ENCODE measurements around the gene A4GNT. TPM values are rescaled to one million over a fixed set of nuclear protein-coding genes. Genes with fewer than 3 reads are reported as not detected.

A4GNT gene
- total and polyA plus RNA-seq, 2 donors (not counting 1 experiment from before 2014, with no cell fraction given) = not detected

DNA sequence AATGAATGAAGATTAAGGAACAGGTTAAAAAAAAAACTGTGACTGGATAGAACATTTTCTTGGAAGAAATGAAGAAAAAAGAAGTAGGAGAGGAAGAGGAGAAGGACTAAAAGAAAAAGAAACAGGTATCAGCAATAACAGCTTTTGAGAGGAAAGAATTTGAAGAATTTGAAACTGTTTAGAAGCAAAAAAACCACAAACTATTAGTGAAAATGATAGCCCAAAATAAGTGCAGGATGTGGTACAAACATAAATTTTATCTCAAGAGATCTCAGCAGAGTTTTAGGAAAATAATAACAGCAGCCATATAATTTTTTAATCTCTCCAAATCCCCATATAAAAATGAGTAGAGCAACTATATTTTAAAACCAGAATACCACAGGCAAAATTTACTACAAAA is 8.8 kb upstream of the A4GNT start:
- TF ChIP-seq, protein P1, sequence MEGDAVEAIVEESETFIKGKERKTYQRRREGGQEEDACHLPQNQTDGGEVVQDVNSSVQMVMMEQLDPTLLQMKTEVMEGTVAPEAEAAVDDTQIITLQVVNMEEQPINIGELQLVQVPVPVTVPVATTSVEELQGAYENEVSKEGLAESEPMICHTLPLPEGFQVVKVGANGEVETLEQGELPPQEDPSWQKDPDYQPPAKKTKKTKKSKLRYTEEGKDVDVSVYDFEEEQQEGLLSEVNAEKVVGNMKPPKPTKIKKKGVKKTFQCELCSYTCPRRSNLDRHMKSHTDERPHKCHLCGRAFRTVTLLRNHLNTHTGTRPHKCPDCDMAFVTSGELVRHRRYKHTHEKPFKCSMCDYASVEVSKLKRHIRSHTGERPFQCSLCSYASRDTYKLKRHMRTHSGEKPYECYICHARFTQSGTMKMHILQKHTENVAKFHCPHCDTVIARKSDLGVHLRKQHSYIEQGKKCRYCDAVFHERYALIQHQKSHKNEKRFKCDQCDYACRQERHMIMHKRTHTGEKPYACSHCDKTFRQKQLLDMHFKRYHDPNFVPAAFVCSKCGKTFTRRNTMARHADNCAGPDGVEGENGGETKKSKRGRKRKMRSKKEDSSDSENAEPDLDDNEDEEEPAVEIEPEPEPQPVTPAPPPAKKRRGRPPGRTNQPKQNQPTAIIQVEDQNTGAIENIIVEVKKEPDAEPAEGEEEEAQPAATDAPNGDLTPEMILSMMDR (IDR thresholded peaks at IDR 0.05) = no peak
- TF ChIP-seq EZH2 (IDR thresholded peaks at IDR 0.05; ENCODE audit: borderline replicate concordance, insufficient read depth, low read depth, low read length, poor library complexity, severe bottlenecking) = no peak
- no peak overlapping the region for H2AFZ ChIP-seq (ENCODE audit: insufficient read depth, low read depth, low read length, poor library complexity, severe bottlenecking)
- H3K4me1 Mint-ChIP-seq = peaks cover 12% of the 10 kb centered on the region
- H3K9ac ChIP-seq (ENCODE audit: low read length) = no peak overlapping the region
- no peak for ATAC-seq (ENCODE audit: low read depth)
- H4K20me1 ChIP-seq (ENCODE audit: control insufficient read depth, insufficient read depth, low read length, poor library complexity, severe bottlenecking) = no peaks in the 10 kb centered on the region
- CTCF ChIA-PET = no interaction called here
- no peaks in the 10 kb centered on the region for H3K9me3 Mint-ChIP-seq (ENCODE audit: insufficient read depth)
- H3K4me3 ChIP-seq (ENCODE audit: control extremely low read depth in 1 of 5, extremely low read depth in 1 of 5, insufficient read depth in 1 of 5, low read depth in 2 of 5, low read length in 4 of 5) = no peak overlapping the region
- H3K27me3 Mint-ChIP-seq = peaks cover 22% of the 10 kb centered on the region
- peaks cover 6 to 9% of the 10 kb centered on the region in 2 donors for H3K4me1 ChIP-seq (ENCODE audit: control insufficient read depth in 2 of 2, insufficient read depth in 2 of 2, low read length in 2 of 2)
- no peak overlapping the region for H3K4me3 Mint-ChIP-seq
- H3K27me3 ChIP-seq (replicated peaks in 1 of 4; ENCODE audit: control extremely low read depth in 1 of 4, control insufficient read depth in 3 of 4, insufficient read depth in 4 of 4, low read length in 3 of 4) = peaks cover 0 to 4% (median 0%) of the 10 kb centered on the region in 4 experiments
- peaks cover 0 to 1% (median 0%) of the 10 kb centered on the region in 3 donors for H3K9me3 ChIP-seq (ENCODE audit: control extremely low read depth in 1 of 3, control insufficient read depth in 2 of 3, insufficient read depth in 1 of 3, low read length in 2 of 3)
- H3K4me2 ChIP-seq (replicated peaks; ENCODE audit: low read depth, low read length, poor library complexity, severe bottlenecking) = no peak overlapping the region
- no peaks in the 10 kb centered on the region for H3K36me3 ChIP-seq (replicated peaks in 1 of 2; ENCODE audit: control extremely low read depth in 1 of 2, control insufficient read depth in 1 of 2, extremely low read depth in 1 of 2, insufficient read depth in 2 of 2, low read length in 1 of 2)
- DNase-seq = no peak
- H3K27ac ChIP-seq (ENCODE audit: low read length in 2 of 2) = no peak overlapping the region
- H3K27ac Mint-ChIP-seq = no peak overlapping the region
- H3K79me2 ChIP-seq (ENCODE audit: control insufficient read depth, insufficient read depth, low read length) = no peaks in the 10 kb centered on the region
- POLR2A ChIA-PET = no interaction called here
- intact Hi-C loops (cut with micrococcal nuclease) = no loop called here

DNA sequence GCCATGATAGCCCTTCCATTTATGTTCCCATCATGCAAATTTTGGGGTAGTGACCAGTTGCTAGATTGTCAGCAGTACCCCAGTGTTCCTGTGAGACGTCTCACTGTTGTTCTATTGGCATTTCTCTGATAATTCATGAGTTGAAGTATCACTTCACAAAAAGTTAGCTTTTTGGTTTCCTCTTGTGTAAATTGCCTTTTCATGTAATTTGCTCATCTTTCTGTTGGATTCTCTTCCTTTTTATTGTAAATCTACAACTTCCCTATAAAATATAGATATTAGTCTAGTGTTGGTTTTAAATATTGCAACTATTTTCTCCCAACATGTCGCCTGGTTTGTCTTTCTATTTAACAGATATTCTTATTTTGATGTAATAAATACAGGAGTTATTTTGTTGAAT is 7.5 kb upstream of the A4GNT start:
- Mint-ChIP-seq H3K27ac (no peak overlapping the region), H3K4me1 (peaks cover 24% of the 10 kb centered on the region), H3K27me3 (peaks cover 22% of the 10 kb centered on the region), H3K9me3 (ENCODE audit: insufficient read depth) (no peaks in the 10 kb centered on the region), H3K4me3 (no peak overlapping the region)
- Histone ChIP-seq H2AFZ (ENCODE audit: insufficient read depth, low read depth, low read length, poor library complexity, severe bottlenecking) (no peak overlapping the region), H3K27me3 (replicated peaks in 1 of 4; ENCODE audit: control extremely low read depth in 1 of 4, control insufficient read depth in 3 of 4, insufficient read depth in 4 of 4, low read length in 3 of 4) (peaks cover 0 to 4% (median 0%) of the 10 kb centered on the region in 4 experiments), H3K27ac (ENCODE audit: low read length in 2 of 2) (no peak overlapping the region), H3K36me3 (replicated peaks in 1 of 2; ENCODE audit: control extremely low read depth in 1 of 2, control insufficient read depth in 1 of 2, extremely low read depth in 1 of 2, insufficient read depth in 2 of 2, low read length in 1 of 2) (no peaks in the 10 kb centered on the region), H3K9ac (ENCODE audit: low read length) (no peak overlapping the region), H3K4me2 (replicated peaks; ENCODE audit: low read depth, low read length, poor library complexity, severe bottlenecking) (no peak overlapping the region), H3K4me3 (ENCODE audit: control extremely low read depth in 1 of 5, extremely low read depth in 1 of 5, insufficient read depth in 1 of 5, low read depth in 2 of 5, low read length in 4 of 5) (no peak overlapping the region), H4K20me1 (ENCODE audit: control insufficient read depth, insufficient read depth, low read length, poor library complexity, severe bottlenecking) (no peaks in the 10 kb centered on the region), H3K79me2 (ENCODE audit: control insufficient read depth, insufficient read depth, low read length) (no peaks in the 10 kb centered on the region), H3K9me3 (ENCODE audit: control extremely low read depth in 1 of 3, control insufficient read depth in 2 of 3, insufficient read depth in 1 of 3, low read length in 2 of 3) (no peaks in the 10 kb centered on the region), H3K4me1 (ENCODE audit: control insufficient read depth in 2 of 2, insufficient read depth in 2 of 2, low read length in 2 of 2) (peaks cover 18 to 21% of the 10 kb centered on the region in 2 donors)
- ATAC-seq (ENCODE audit: low read depth) (no peak), DNase-seq (no peak)
- TF ChIP-seq, protein P1 (IDR thresholded peaks at IDR 0.05) = no peak
- TF ChIP-seq EZH2 (IDR thresholded peaks at IDR 0.05; ENCODE audit: borderline replicate concordance, insufficient read depth, low read depth, low read length, poor library complexity, severe bottlenecking) = no peak
- ChIA-PET CTCF (no interaction called here), POLR2A (no interaction called here)
- no CpG with 5 or more reads among the region's 2 CpGs for WGBS (ENCODE audit: insufficient coverage)
- intact Hi-C loops (cut with micrococcal nuclease) = no loop called here
